HG03457 (cell line): ENCODE measurements around the gene NPBWR2.
"Not testable (repeated sequence)": the region's sequence is repeated elsewhere in the genome, so short reads cannot be mapped to it uniquely, and the experiment has no call there.

Experiments
- ATAC-seq: cut with Tn5 transposase; IDR thresholded peaks from one replicate; pipeline ENCODE4 v1.9.1; 2021; ENCODE audit warnings: moderate number of reproducible peaks; ENCODE audit not compliant: unreplicated experiment

The NPBWR2 gene

GRCh38 chr20:64104667-64105451 is 2.5 kb downstream of the NPBWR2 start:
- no peak for ATAC-seq

DNA sequence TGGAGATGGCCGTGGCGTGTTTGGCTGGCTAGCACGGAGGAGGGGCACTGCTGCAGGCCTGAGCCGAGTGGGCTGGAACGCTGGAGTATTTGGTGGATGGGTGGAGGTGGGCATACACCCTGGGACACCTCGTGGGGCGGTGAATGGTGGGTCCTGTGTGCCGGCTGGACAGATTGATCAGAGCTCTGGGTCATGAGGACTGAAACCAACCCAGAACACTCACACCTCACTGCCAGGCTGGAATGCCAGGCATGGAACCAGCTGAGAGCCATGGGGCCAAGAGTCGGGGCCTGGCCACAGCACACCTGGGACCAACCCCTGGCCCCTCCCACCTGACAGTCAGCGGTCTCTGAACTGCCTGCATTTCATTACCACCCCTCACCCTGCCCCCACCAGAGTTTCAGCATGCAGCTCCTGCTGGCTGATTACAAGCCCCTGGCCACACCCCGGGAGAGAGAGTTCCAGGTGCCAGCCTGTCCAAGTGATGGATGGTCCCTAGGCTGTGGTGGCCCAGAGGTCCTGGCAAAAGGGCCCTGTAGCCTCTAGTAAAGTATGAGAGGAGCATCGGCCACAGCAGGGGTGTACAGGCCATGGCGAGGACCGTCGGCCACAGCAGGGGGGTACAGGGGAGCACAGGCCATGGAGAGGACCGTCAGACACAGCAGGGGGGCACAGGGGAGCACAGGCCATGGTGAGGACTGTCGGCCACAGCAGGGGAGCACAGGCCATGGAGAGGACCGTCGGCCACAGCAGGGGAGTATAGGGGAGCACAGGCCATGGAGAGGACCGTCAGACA is 3.3 kb downstream of the NPBWR2 start:
- ATAC-seq: no peak

GRCh38 chr20:64102647-64103354 is 4.6 kb downstream of the NPBWR2 start:
- ATAC-seq: no peak

DNA sequence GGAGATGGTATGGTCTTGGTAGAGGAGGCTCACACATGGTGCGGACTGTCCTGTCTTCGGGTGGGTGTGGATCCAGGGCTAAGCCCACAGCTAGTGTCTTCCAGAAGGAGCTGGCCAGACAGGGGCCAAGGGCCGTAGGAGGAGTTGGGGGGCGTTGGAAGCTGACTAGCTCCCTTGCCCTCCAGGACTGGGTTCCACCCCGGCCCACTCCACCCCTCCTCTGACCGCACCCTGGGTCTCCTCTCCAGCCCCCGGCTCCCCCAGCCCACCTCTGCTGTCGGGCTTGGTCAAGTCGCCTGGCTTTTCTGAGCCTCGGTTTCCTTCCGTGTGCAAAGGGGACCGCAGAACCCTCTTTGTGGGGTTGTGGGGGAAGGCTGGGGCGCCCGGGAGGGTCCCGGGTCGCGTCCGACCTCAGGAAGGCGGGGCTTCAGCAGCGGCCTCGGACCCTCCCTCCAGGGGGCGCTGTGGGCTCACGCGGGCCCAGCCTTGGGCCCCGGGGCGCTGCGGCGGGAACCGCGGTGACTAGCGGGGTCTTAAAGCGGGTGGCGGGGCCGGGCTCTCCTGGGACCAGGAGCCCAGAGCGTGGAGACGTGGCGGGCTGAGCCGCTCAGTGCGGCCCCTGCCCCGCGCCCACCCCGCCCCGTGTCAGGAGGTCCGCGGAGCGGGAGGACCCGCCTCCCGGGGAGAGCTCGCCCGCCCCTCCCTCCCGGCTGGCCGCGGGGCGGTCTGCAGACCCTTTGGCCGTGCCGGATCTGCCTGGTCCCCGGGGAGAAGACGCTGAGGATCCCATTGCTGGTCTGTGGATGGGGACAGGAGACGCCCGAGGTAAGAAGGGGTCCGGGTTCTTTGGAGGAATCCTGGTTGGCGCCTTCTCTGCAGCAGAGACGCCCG is 5.4 kb downstream of the NPBWR2 start:
- ATAC-seq: no peak

DNA sequence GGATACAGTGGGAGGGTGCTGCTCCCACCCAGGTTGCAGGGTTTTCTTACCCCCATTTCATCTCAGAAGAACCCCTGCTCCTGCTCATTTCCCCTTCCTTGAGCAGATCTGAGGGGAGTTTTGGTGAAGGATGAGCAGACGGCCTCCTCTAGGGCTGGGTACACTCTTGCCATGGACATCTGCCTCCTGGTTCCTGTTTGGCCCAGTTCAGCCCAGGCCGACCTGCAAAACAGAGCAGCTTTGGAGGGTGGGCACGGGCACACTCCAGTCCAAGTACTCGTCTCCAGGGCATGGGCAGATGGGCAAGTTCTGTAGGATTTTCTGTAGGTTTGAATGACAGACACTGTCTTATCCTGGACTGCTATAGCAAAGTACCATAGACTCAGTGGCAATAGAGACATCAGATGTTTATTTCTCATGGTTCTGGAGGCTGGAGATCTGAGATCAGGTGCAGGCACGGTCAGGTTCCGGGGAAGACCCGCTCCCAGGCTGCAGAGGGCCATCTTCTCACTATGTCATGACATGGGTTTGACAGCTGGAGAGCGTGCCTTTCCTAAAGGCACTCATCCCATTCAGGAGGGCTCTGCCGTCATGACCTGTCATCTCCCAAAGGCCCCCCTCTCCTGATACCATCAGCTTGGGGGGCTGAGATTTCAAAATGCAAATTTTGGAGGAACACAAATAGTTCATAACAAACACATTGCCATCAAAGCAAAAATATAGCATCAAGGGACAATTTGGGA is 6.2 kb downstream of the NPBWR2 start:
- ATAC-seq: no peak

GRCh38 chr20:64100566-64100888 is 6.8 kb downstream of the NPBWR2 start:
- no peak for ATAC-seq

DNA sequence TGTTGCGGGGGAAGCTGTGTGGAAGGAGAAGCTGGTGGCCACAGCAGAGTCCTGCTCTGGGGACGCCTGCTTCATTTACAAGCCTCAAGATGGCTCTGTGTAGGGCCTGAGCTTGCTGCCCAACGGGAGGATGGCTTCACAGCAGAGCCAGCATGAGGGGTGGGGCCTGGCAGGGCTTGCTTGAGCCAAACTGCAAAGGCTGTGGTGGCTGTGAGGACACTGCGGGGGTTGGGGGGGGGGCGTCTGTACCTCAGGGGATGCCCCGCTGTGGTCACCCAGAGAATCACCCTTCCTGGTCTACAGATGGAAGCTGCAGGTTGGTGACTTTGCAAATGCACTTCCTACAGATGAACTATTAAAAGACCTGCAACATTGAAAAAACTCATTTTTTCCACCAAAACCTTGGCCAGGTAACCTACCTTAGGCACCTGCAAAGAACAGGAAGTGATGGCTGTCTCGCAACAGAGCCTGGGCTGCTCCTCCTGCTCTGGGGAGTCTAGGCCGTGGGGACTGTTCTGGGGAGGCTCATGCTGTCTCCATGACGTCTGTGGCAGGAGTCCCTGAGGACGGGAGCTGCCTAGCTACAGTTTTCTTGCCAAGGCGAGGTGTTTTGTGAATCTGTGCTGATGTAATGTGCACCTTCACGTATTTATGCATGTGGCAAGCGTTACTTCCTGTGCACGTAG is 7.3 kb downstream of the NPBWR2 start:
- no peak for ATAC-seq

GRCh38 chr20:64099086-64099786 is 8.1 kb downstream of the NPBWR2 start:
- no peak for ATAC-seq

- no peak for ATAC-seq
These were observed 8.8 kb downstream of the NPBWR2 start for GRCh38 chr20:64098471-64099013.

GRCh38 chr20:64096535-64096934 is 10.8 kb downstream of the NPBWR2 start:
- no peak for ATAC-seq

GRCh38 chr20:64095927-64096326 is 11.4 kb downstream of the NPBWR2 start:
- ATAC-seq: no peak

DNA sequence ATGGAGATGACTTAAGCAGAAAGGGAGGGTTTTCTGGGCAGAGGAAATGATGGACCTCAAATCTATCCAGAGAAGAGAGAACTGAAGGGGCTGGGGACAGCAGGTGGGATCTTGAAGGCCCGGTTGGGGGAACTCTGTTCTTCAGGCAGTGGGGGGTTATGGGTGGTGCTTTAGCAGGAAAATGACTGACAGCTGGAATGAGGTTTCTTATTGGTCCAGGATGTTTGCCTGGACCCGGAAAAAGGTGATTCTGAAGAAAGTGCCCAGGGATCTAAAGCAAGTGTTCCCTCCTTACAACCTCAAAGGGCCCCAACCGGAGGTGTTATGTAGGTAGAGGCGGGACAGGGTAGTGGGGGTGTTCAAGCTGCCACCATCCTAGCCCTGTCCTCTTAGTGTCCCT is 11.9 kb downstream of the NPBWR2 start:
- ATAC-seq: no peak

DNA sequence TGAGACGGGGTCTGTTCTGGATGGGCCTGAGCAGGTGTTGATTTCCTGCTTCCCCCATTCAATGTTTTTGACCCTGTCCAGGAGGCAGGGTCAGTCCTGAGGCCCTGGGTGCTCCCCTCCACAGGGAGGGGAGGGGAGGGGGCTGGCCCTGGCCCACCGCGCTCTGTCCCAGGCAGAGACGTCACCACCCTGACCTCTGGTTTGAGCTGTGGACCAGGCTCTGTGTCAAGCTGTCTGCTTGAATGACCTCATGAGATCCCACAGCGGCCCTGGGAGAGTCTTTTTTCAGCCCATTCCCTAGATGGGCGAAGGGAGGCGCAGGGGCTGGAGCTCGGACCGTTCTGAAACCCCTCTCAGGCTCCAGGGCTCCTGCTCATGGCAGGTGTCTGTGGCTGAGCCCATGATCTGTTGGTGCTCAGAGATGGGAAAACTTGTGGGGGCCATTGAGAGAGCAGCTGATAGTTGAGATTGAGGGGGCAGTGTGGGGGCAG is 14.3 kb downstream of the NPBWR2 start:
- ATAC-seq: no peak

DNA sequence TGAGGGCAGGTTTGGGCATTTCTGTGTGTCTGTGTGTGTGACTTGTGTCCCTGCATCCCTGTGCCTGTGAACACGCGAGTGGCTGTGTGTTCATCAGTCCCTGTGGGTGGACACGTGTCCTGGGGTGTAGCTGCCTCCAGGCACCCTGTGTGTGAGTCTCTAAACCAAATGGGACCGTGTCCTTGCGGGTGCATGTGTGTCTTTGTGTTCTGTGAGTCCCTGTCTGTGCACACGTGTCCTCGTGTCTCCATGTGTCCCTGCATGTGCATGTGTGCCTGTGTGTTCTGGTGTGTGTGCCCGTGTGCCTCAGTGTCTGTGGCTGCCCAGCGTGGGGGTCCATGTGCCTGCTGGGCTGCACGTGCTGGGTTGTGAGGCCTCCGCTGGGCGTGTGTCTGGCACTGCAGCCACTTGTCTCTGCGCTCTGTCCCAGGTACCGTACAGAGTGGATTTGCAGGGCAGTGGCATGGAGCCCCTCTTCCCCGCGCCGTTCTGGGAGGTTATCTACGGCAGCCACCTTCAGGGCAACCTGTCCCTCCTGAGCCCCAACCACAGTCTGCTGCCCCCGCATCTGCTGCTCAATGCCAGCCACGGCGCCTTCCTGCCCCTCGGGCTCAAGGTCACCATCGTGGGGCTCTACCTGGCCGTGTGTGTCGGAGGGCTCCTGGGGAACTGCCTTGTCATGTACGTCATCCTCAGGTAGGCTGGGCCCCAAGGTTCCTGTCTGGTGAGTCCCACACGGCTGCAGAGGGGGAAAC is 14.9 kb downstream of the NPBWR2 start:
- ATAC-seq: no peak

- no peak for ATAC-seq
These were observed 15.6 kb downstream of the NPBWR2 start for GRCh38 chr20:64091770-64092169.

DNA sequence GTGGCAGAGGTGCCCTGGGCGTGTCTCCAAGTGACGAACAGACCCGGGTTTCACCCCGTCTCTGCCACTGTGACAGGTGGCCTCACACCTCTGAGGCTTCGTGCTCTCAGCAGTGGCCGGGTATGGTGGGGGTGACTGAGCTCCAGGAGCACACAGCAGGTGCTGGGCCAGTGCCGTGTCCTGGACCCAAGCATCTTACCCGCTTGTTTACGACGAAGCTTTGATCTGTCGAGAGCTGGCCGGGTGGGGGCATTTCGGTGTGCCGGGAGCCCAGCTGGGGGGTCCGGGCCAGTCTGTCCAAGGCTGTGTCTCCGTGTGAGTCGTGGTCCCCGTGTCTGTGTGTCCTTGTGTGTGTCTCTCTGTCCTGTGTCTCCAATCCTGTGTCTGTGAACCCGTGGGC is 16.0 kb downstream of the NPBWR2 start:
- no peak for ATAC-seq

- ATAC-seq: no peak
These were observed 17.2 kb downstream of the NPBWR2 start for GRCh38 chr20:64090165-64090564.

GRCh38 chr20:64088586-64088985 is 18.8 kb downstream of the NPBWR2 start:
- ATAC-seq: not testable (repeated sequence)
